Activated naive CD8-positive, alpha-beta T cell treated with anti-CD3 and anti-CD28 coated beads, Interleukin-2, amount 10 ng/mL, durations not matched to agents 7 days and 5 days (primary cell): ENCODE results near the gene KMT2D. TPM values are rescaled to one million over a fixed set of nuclear protein-coding genes. Genes with fewer than 3 reads are reported as not detected.
"Not testable (repeated sequence)": the region's sequence is repeated elsewhere in the genome, so short reads cannot be mapped to it uniquely, and the experiment has no call there.

ENCODE experiments used
- ATAC-seq: fragments of 150-1000 bp; cut with Tn5 transposase; one replicate; pipeline ENCODE4 v1.10.0; 2021; ENCODE audit warnings: low read depth, moderate library complexity
- POLR2A ChIA-PET: fragments of 350-600 bp; sonication (Branson Sonifier 250); formaldehyde crosslinking; loops from one replicate; lab custom pipeline; 2021; ENCODE audit warnings: antibody characterized with exemption; lab: Charles Lee
- DNase-seq: peaks from one replicate; pipeline ENCODE4 v3.0.0; 2021
- H3K27ac Mint-ChIP-seq: one replicate; pipeline ENCODE4 v1.8.0; 2022; ENCODE audit warnings: mild to moderate bottlenecking, mixed read lengths
- H3K27me3 Mint-ChIP-seq: one replicate; pipeline ENCODE4 v1.8.0; 2022; ENCODE audit warnings: mild to moderate bottlenecking, moderate library complexity, mixed read lengths
- H3K36me3 Mint-ChIP-seq: one replicate; pipeline ENCODE4 v1.8.0; 2021; ENCODE audit warnings: mild to moderate bottlenecking, mixed read lengths
- H3K4me1 Mint-ChIP-seq: one replicate; pipeline ENCODE4 v1.8.0; 2021; ENCODE audit warnings: mixed read lengths
- H3K4me3 Mint-ChIP-seq: one replicate; pipeline ENCODE4 v1.8.0; 2022; ENCODE audit warnings: mild to moderate bottlenecking, moderate library complexity, mixed read lengths
- H3K9me3 Mint-ChIP-seq: one replicate; pipeline ENCODE4 v1.8.0; 2021; ENCODE audit warnings: mixed read lengths
- total RNA-seq, 2 experiments: library from RNA; stranded (reverse); gene quantifications; one replicate each; pipeline ENCODE4 v1.2.3, GENCODE V29; 2021

The KMT2D gene
- total RNA-seq, 2 experiments from 2014 or later, result 123 to 129 TPM

GRCh38 chr12:49084438-49084837 lies 23.8 kb upstream of the KMT2D start:
- DNase-seq, result no peak
- no peak for ATAC-seq
- Mint-ChIP-seq H3K9me3 (no peaks in the 10 kb centered on the region), H3K4me1 (peaks cover 28% of the 10 kb centered on the region), H3K27ac (no peak overlapping the region), H3K27me3 (peaks cover 11% of the 10 kb centered on the region), H3K4me3 (no peak overlapping the region), H3K36me3 (no peaks in the 10 kb centered on the region)
- POLR2A ChIA-PET, result interaction anchor here (1.2 to 1.4 kb wide), 2 partner anchors 46 to 154 kb away, joined by 5 to 8 read pairs; partner anchors contain the start of gene TUBA1B

- no peak overlapping the region for H3K27ac Mint-ChIP-seq
These were observed 19.2 kb upstream of the KMT2D start for GRCh38 chr12:49079793-49080192.

GRCh38 chr12:49070971-49071370 lies 10.4 kb upstream of the KMT2D start:
- ATAC-seq (no peak), DNase-seq (no peak)
- H3K36me3 Mint-ChIP-seq, result no peaks in the 10 kb centered on the region
- H3K4me1 Mint-ChIP-seq, result peaks cover 20% of the 10 kb centered on the region
- no peaks in the 10 kb centered on the region for H3K9me3 Mint-ChIP-seq
- H3K27me3 Mint-ChIP-seq, result no peaks in the 10 kb centered on the region
- POLR2A ChIA-PET, result interaction anchor here (1.9 kb wide), 2 partner anchors 11 to 117 kb away, joined by 5 to 17 read pairs; partner anchors contain the start of gene KMT2D
- no peak overlapping the region for H3K4me3 Mint-ChIP-seq
- peak overlapping the region; percentile 15 for H3K27ac Mint-ChIP-seq

More at GRCh38 chr12:49079793-49080192, 19.2 kb upstream of the KMT2D start:
- Mint-ChIP-seq H3K36me3 (no peaks in the 10 kb centered on the region), H3K9me3 (no peaks in the 10 kb centered on the region), H3K4me1 (peaks cover 2% of the 10 kb centered on the region), H3K27me3 (peaks cover 3% of the 10 kb centered on the region), H3K4me3 (no peak overlapping the region)
- POLR2A ChIA-PET, result interaction anchor here (0.7 kb wide), 1 partner anchor 9 kb away, joined by 3 read pairs; no protein-coding TSS in a partner anchor
- DNase-seq (no peak), ATAC-seq (no peak)

- DNase-seq (peak; percentile 99), ATAC-seq (peak; percentile 100)
- Mint-ChIP-seq H3K27ac (peak within 1 kb of the TSS; percentile 79), H3K4me1 (peaks cover 20% of the 10 kb centered on the region), H3K4me3 (peak within 1 kb of the TSS; percentile 92), H3K36me3 (no peaks in the 10 kb centered on the region), H3K27me3 (no peaks in the 10 kb centered on the region), H3K9me3 (no peaks in the 10 kb centered on the region)
- POLR2A ChIA-PET, result interaction anchor here (0.8 to 2.8 kb wide), 17 partner anchors 10 to 218 kb away, joined by 3 to 43 read pairs (median 5); partner anchors contain the start of genes ARF3, DDX23, DHH and KMT2D
These were observed 9.1 kb upstream of the KMT2D start, which contains the start of gene RHEBL1 for GRCh38 chr12:49069507-49070346. Gene RHEBL1 (minus strand): TSS chr12:49069979. CDS start chr12:49069785, 194 bp downstream.

GRCh38 chr12:49068879-49069506 lies 8.4 kb upstream of the KMT2D start:
- Mint-ChIP-seq H3K4me1 (peaks cover 22% of the 10 kb centered on the region), H3K9me3 (no peaks in the 10 kb centered on the region), H3K4me3 (peak overlapping the region; percentile 92), H3K27me3 (no peaks in the 10 kb centered on the region), H3K36me3 (no peaks in the 10 kb centered on the region), H3K27ac (peak overlapping the region; percentile 79)
- DNase-seq (no peak), ATAC-seq (no peak)
- POLR2A ChIA-PET, result interaction anchor here (1.0 to 2.8 kb wide), 11 partner anchors 9 to 217 kb away, joined by 3 to 43 read pairs (median 5); partner anchors contain the start of genes ARF3, DDX23, KMT2D and TUBA1B

GRCh38 chr12:49066120-49066519 lies 5.5 kb upstream of the KMT2D start:
- ATAC-seq (no peak), DNase-seq (no peak)
- H3K4me1 Mint-ChIP-seq, result peaks cover 20% of the 10 kb centered on the region
- H3K27ac Mint-ChIP-seq, result no peak overlapping the region
- H3K27me3 Mint-ChIP-seq, result no peaks in the 10 kb centered on the region
- H3K36me3 Mint-ChIP-seq, result no peaks in the 10 kb centered on the region
- POLR2A ChIA-PET, result interaction anchor here (1.0 kb wide), 1 partner anchor 65 kb away, joined by 4 read pairs; no protein-coding TSS in a partner anchor
- no peaks in the 10 kb centered on the region for H3K9me3 Mint-ChIP-seq
- H3K4me3 Mint-ChIP-seq, result no peak overlapping the region

- Mint-ChIP-seq H3K4me3 (no peak overlapping the region), H3K27me3 (no peaks in the 10 kb centered on the region), H3K9me3 (no peaks in the 10 kb centered on the region), H3K27ac (no peak overlapping the region), H3K4me1 (peaks cover 17% of the 10 kb centered on the region), H3K36me3 (no peaks in the 10 kb centered on the region)
- DNase-seq (no peak), ATAC-seq (no peak)
- POLR2A ChIA-PET, result interaction anchor here (0.6 to 3.0 kb wide), 8 partner anchors 16 to 170 kb away, joined by 3 to 21 read pairs (median 6); partner anchors contain the start of genes LMBR1L, TUBA1A and TUBA1B
These were observed 4.2 kb upstream of the KMT2D start for GRCh38 chr12:49064767-49065152.

- POLR2A ChIA-PET, result not testable (repeated sequence)
These were observed 1.3 kb upstream of the KMT2D start for GRCh38 chr12:49061916-49062315.

GRCh38 chr12:49061157-49061650 lies 610 bp upstream of the KMT2D start:
- POLR2A ChIA-PET, result interaction anchor here (3.8 kb wide), 1 partner anchor 69 kb away, joined by 24 read pairs; the partner anchor contains the start of gene TUBA1B
- peaks cover 36% of the 10 kb centered on the region for H3K4me1 Mint-ChIP-seq
- peak overlapping the region; percentile 92 for H3K27ac Mint-ChIP-seq
- no peaks in the 10 kb centered on the region for H3K9me3 Mint-ChIP-seq
- ATAC-seq, result no peak
- DNase-seq, result no peak
- peak overlapping the region; percentile 91 for H3K4me3 Mint-ChIP-seq
- H3K27me3 Mint-ChIP-seq, result no peaks in the 10 kb centered on the region
- peaks cover 3% of the 10 kb centered on the region for H3K36me3 Mint-ChIP-seq

More at GRCh38 chr12:49061916-49062315, 1.3 kb upstream of the KMT2D start:
- H3K27ac Mint-ChIP-seq, H3K27me3 Mint-ChIP-seq, DNase-seq, H3K9me3 Mint-ChIP-seq, ATAC-seq, H3K36me3 Mint-ChIP-seq: not testable (repeated sequence)
- H3K4me3 Mint-ChIP-seq, result peak overlapping the region; percentile 9
- H3K4me1 Mint-ChIP-seq, result peaks cover 31% of the 10 kb centered on the region

- Mint-ChIP-seq H3K36me3 (peaks cover 7% of the 10 kb centered on the region), H3K4me3 (peak overlapping the region; percentile 95), H3K27ac (peak overlapping the region; percentile 85), H3K4me1 (peaks cover 50% of the 10 kb centered on the region), H3K9me3 (no peaks in the 10 kb centered on the region), H3K27me3 (no peaks in the 10 kb centered on the region)
- ATAC-seq (peak; percentile 11), DNase-seq (peak; percentile 49)
- POLR2A ChIA-PET, result interaction anchor here (1.0 to 3.8 kb wide), 6 partner anchors 10 to 264 kb away, joined by 3 to 24 read pairs (median 5); partner anchors contain the start of genes DHH, RHEBL1, TROAP and TUBA1B
These were observed 1.1 kb downstream of the KMT2D start for GRCh38 chr12:49059299-49060171.

- H3K27ac Mint-ChIP-seq, result peak overlapping the region; percentile 85
- peak overlapping the region; percentile 95 for H3K4me3 Mint-ChIP-seq
- DNase-seq, result no peak
- POLR2A ChIA-PET, result interaction anchor here (1.0 to 3.8 kb wide), 5 partner anchors 11 to 264 kb away, joined by 3 to 24 read pairs (median 4); partner anchors contain the start of genes DHH, RHEBL1, TROAP and TUBA1B
- ATAC-seq, result no peak
- no peaks in the 10 kb centered on the region for H3K9me3 Mint-ChIP-seq
- peaks cover 7% of the 10 kb centered on the region for H3K36me3 Mint-ChIP-seq
- H3K27me3 Mint-ChIP-seq, result no peaks in the 10 kb centered on the region
- peaks cover 48% of the 10 kb centered on the region for H3K4me1 Mint-ChIP-seq
These were observed 1.6 kb downstream of the KMT2D start for GRCh38 chr12:49059045-49059298.
